GM10847 (cell line): ENCODE measurements around the gene FUNDC2.

ENCODE experiments used
- POLR2A ChIP-seq: IDR thresholded peaks from 2 replicates; pipeline ENCODE4 v1.6.1; 2011; ENCODE audit not compliant: insufficient read length; ENCODE audit errors: extremely low read depth

The FUNDC2 gene

DNA sequence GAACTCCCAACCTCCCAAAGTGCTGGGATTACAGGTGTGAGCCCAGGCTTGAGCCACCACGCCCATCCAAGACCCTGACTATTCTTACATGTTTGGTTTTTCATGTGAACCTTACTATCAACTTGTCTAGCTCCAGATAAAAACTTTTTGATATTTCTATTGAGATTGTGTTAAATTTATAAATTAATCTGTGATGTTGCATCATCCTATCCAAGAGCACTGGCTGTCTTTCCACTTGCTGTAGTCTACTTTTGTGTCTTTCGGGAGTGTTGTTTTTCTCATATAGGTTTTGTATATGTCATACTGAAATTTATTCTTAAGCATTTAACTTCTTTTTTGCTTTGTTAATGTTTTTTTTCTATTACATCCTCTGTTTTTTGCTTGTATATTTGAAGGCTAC, 79.3 kb downstream of the FUNDC2 start:
- TF ChIP-seq POLR2A = no peak

GRCh38 chrX:155108427-155108826, 81.8 kb downstream of the FUNDC2 start:
- TF ChIP-seq POLR2A = no peak
